ENCODE data around the gene PCMTD2. TPM values are rescaled to one million over a fixed set of nuclear protein-coding genes. Genes with fewer than 3 reads are reported as not detected.

The PCMTD2 gene
- total RNA-seq, 1 donor from 2014 or later: 36.5 TPM

GRCh38 chr20:64254571-64255360 lies 782 bp upstream of the PCMTD2 start:
- Histone ChIP-seq H3K27me3 (ENCODE audit: control insufficient read depth in 3 of 3, insufficient read depth in 3 of 3, low read length in 3 of 3) (peaks cover 0 to 9% (median 0%) of the 10 kb centered on the region in 3 donors), H3K9me3 (ENCODE audit: control insufficient read depth in 3 of 3, low read length in 3 of 3) (no peaks in the 10 kb centered on the region), H3K36me3 (ENCODE audit: control insufficient read depth in 3 of 3, insufficient read depth in 3 of 3, low read length in 3 of 3) (no peaks in the 10 kb centered on the region), H3K9ac (ENCODE audit: low read depth in 1 of 3, low read length in 3 of 3) (peak overlapping the region; percentile 86 to 93 (median 88)), H3K27ac (ENCODE audit: low read depth, low read length) (peak overlapping the region; percentile 76), H3K4me3 (ENCODE audit: low read length in 3 of 3) (peak overlapping the region; percentile 72 to 86 (median 80)), H3K4me1 (ENCODE audit: control insufficient read depth in 3 of 3, insufficient read depth in 3 of 3, low read length in 3 of 3) (peaks cover 21 to 27% (median 24%) of the 10 kb centered on the region in 3 donors)

GRCh38 chr20:64256282-64256935 lies 861 bp downstream of the PCMTD2 start:
- H3K36me3 ChIP-seq (ENCODE audit: control insufficient read depth in 3 of 3, insufficient read depth in 3 of 3, low read length in 3 of 3): peaks cover 0 to 5% (median 3%) of the 10 kb centered on the region in 3 donors
- peaks cover 0 to 6% (median 0%) of the 10 kb centered on the region in 3 donors for H3K27me3 ChIP-seq (ENCODE audit: control insufficient read depth in 3 of 3, insufficient read depth in 3 of 3, low read length in 3 of 3)
- H3K27ac ChIP-seq (ENCODE audit: low read depth, low read length): peak overlapping the region; percentile 76
- peaks cover 35 to 42% (median 39%) of the 10 kb centered on the region in 3 donors for H3K4me1 ChIP-seq (ENCODE audit: control insufficient read depth in 3 of 3, insufficient read depth in 3 of 3, low read length in 3 of 3)
- H3K9me3 ChIP-seq (ENCODE audit: control insufficient read depth in 3 of 3, low read length in 3 of 3): no peaks in the 10 kb centered on the region
- H3K9ac ChIP-seq (ENCODE audit: low read depth in 1 of 3, low read length in 3 of 3): peak overlapping the region; percentile 74 to 93 (median 89)
- peak overlapping the region; percentile 85 to 87 (median 86) for H3K4me3 ChIP-seq (ENCODE audit: low read length in 3 of 3)

- no peak overlapping the region for H3K27ac ChIP-seq (ENCODE audit: low read depth, low read length)
- H3K4me1 ChIP-seq (ENCODE audit: control insufficient read depth in 3 of 3, insufficient read depth in 3 of 3, low read length in 3 of 3): peaks cover 41 to 48% (median 45%) of the 10 kb centered on the region in 3 donors
- H3K9me3 ChIP-seq (ENCODE audit: control insufficient read depth in 3 of 3, low read length in 3 of 3): no peaks in the 10 kb centered on the region
- H3K36me3 ChIP-seq (ENCODE audit: control insufficient read depth in 3 of 3, insufficient read depth in 3 of 3, low read length in 3 of 3): peaks cover 0 to 5% (median 3%) of the 10 kb centered on the region in 3 donors
- peak overlapping the region; percentile 8 to 93 (median 22) for H3K9ac ChIP-seq (ENCODE audit: low read depth in 1 of 3, low read length in 3 of 3)
- peaks cover 0 to 6% (median 0%) of the 10 kb centered on the region in 3 donors for H3K27me3 ChIP-seq (ENCODE audit: control insufficient read depth in 3 of 3, insufficient read depth in 3 of 3, low read length in 3 of 3)
- peak overlapping the region; percentile 85 to 87 (median 86) for H3K4me3 ChIP-seq (ENCODE audit: low read length in 3 of 3)
Measured at GRCh38 chr20:64257107-64257757, 1.7 kb downstream of the PCMTD2 start.

- Histone ChIP-seq H3K9me3 (ENCODE audit: control insufficient read depth in 3 of 3, low read length in 3 of 3) (no peaks in the 10 kb centered on the region), H3K27ac (ENCODE audit: low read depth, low read length) (no peak overlapping the region), H3K36me3 (ENCODE audit: control insufficient read depth in 3 of 3, insufficient read depth in 3 of 3, low read length in 3 of 3) (peaks cover 0 to 5% (median 3%) of the 10 kb centered on the region in 3 donors), H3K9ac (ENCODE audit: low read depth in 1 of 3, low read length in 3 of 3) (no peak overlapping the region), H3K27me3 (ENCODE audit: control insufficient read depth in 3 of 3, insufficient read depth in 3 of 3, low read length in 3 of 3) (no peaks in the 10 kb centered on the region), H3K4me3 (ENCODE audit: low read length in 3 of 3) (no peak overlapping the region), H3K4me1 (ENCODE audit: control insufficient read depth in 3 of 3, insufficient read depth in 3 of 3, low read length in 3 of 3) (peaks cover 51 to 58% (median 54%) of the 10 kb centered on the region in 3 donors)
Measured at GRCh38 chr20:64258071-64258823, 2.7 kb downstream of the PCMTD2 start.

- no peak overlapping the region for H3K27ac ChIP-seq (ENCODE audit: low read depth, low read length)
- H3K9ac ChIP-seq (ENCODE audit: low read depth in 1 of 3, low read length in 3 of 3): no peak overlapping the region
- H3K36me3 ChIP-seq (ENCODE audit: control insufficient read depth in 3 of 3, insufficient read depth in 3 of 3, low read length in 3 of 3): peaks cover 0 to 8% (median 6%) of the 10 kb centered on the region in 3 donors
- no peak overlapping the region for H3K4me3 ChIP-seq (ENCODE audit: low read length in 3 of 3)
- no peaks in the 10 kb centered on the region for H3K9me3 ChIP-seq (ENCODE audit: control insufficient read depth in 3 of 3, low read length in 3 of 3)
- H3K4me1 ChIP-seq (ENCODE audit: control insufficient read depth in 3 of 3, insufficient read depth in 3 of 3, low read length in 3 of 3): peaks cover 63 to 72% (median 63%) of the 10 kb centered on the region in 3 donors
- no peaks in the 10 kb centered on the region for H3K27me3 ChIP-seq (ENCODE audit: control insufficient read depth in 3 of 3, insufficient read depth in 3 of 3, low read length in 3 of 3)
Measured at GRCh38 chr20:64260239-64260638, 4.7 kb downstream of the PCMTD2 start.

DNA sequence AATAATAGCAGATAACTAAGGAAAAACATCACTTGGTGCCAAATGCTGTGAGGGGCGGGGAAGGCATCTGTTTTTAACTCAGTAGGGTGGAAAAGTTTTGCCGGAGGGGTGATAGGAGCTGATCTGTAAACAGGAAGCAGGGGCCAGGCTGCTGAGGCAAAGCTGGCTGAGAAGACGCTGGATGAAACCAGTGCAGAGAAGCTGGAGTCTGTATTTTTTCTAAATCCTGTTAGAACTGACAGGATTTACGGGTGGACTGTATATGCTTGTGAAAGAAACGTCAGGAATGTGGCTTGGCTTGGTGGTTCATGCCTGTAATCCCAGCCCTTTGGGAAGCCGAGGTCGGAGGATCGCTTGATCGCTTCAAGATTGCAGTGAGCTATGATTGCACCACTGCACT lies 5.6 kb downstream of the PCMTD2 start:
- no peaks in the 10 kb centered on the region for H3K9me3 ChIP-seq (ENCODE audit: control insufficient read depth in 3 of 3, low read length in 3 of 3)
- peak overlapping the region; percentile 15 to 48 (median 16) for H3K4me3 ChIP-seq (ENCODE audit: low read length in 3 of 3)
- H3K4me1 ChIP-seq (ENCODE audit: control insufficient read depth in 3 of 3, insufficient read depth in 3 of 3, low read length in 3 of 3): peaks cover 67 to 74% (median 69%) of the 10 kb centered on the region in 3 donors

GRCh38 chr20:64264091-64264490 lies 8.5 kb downstream of the PCMTD2 start:
- H3K4me1 ChIP-seq (ENCODE audit: control insufficient read depth in 3 of 3, insufficient read depth in 3 of 3, low read length in 3 of 3): peaks cover 54 to 69% (median 69%) of the 10 kb centered on the region in 3 donors
- no peak overlapping the region for H3K9ac ChIP-seq (ENCODE audit: low read depth in 1 of 3, low read length in 3 of 3)
- H3K9me3 ChIP-seq (ENCODE audit: control insufficient read depth in 3 of 3, low read length in 3 of 3): no peaks in the 10 kb centered on the region
- no peak overlapping the region for H3K27ac ChIP-seq (ENCODE audit: low read depth, low read length)
- no peaks in the 10 kb centered on the region for H3K27me3 ChIP-seq (ENCODE audit: control insufficient read depth in 3 of 3, insufficient read depth in 3 of 3, low read length in 3 of 3)
- H3K36me3 ChIP-seq (ENCODE audit: control insufficient read depth in 3 of 3, insufficient read depth in 3 of 3, low read length in 3 of 3): peaks cover 3 to 16% (median 15%) of the 10 kb centered on the region in 3 donors
- no peak overlapping the region for H3K4me3 ChIP-seq (ENCODE audit: low read length in 3 of 3)

More for the DNA sequence above, 5.6 kb downstream of the PCMTD2 start:
- H3K36me3 ChIP-seq (ENCODE audit: control insufficient read depth in 3 of 3, insufficient read depth in 3 of 3, low read length in 3 of 3): peaks cover 0 to 9% (median 8%) of the 10 kb centered on the region in 3 donors
- peak overlapping the region; percentile 14 for H3K27ac ChIP-seq (ENCODE audit: low read depth, low read length)
- H3K27me3 ChIP-seq (ENCODE audit: control insufficient read depth in 3 of 3, insufficient read depth in 3 of 3, low read length in 3 of 3): no peaks in the 10 kb centered on the region
- peak overlapping the region; percentile 43 to 52 (median 48) for H3K9ac ChIP-seq (ENCODE audit: low read depth in 1 of 3, low read length in 3 of 3)

DNA sequence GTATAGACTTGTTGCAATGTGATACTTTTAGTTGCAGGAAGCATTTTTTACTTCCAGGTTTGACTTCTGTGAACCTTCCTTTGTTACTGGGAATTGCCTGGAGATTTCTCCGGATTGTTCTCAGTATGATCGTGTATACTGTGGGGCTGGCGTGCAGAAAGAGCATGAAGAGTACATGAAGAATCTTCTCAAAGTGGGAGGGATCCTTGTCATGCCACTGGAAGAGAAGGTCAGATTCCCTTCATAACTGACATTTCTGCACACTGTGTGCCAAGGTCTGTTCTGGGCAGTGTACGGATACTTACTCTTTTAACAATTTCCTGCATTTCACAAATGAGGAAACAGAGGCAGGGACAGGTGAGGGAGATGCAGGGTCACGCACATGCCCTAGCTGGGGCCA lies 9.7 kb downstream of the PCMTD2 start:
- no peak overlapping the region for H3K4me3 ChIP-seq (ENCODE audit: low read length in 3 of 3)
- H3K4me1 ChIP-seq (ENCODE audit: control insufficient read depth in 3 of 3, insufficient read depth in 3 of 3, low read length in 3 of 3): peaks cover 50 to 65% (median 65%) of the 10 kb centered on the region in 3 donors
- H3K36me3 ChIP-seq (ENCODE audit: control insufficient read depth in 3 of 3, insufficient read depth in 3 of 3, low read length in 3 of 3): peaks cover 7 to 21% (median 15%) of the 10 kb centered on the region in 3 donors
- no peaks in the 10 kb centered on the region for H3K27me3 ChIP-seq (ENCODE audit: control insufficient read depth in 3 of 3, insufficient read depth in 3 of 3, low read length in 3 of 3)
- no peak overlapping the region for H3K27ac ChIP-seq (ENCODE audit: low read depth, low read length)
- H3K9me3 ChIP-seq (ENCODE audit: control insufficient read depth in 3 of 3, low read length in 3 of 3): no peaks in the 10 kb centered on the region
- peak overlapping the region in 1 of 3 donors; percentile 41 for H3K9ac ChIP-seq (ENCODE audit: low read depth in 1 of 3, low read length in 3 of 3)

DNA sequence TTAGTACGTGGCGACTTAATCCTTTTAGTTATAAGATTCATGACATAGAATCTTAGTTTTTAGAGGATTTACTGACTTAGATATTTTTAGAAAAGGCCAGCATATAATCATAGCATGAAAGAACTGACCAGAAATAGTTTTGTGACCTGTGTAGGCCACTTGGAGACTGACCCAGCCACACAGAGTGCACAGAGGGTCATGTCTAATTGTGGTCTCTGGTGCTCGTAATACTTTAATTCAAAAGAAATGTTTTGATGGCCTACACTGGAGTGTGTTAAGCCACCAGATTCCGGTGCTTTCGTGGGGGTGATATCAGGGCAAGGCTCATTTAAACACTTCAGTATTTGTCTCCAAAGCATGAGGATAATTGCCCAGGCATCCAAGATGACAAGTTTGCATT lies 11.4 kb downstream of the PCMTD2 start:
- Histone ChIP-seq H3K36me3 (ENCODE audit: control insufficient read depth in 3 of 3, insufficient read depth in 3 of 3, low read length in 3 of 3) (peaks cover 12 to 25% (median 22%) of the 10 kb centered on the region in 3 donors), H3K4me1 (ENCODE audit: control insufficient read depth in 3 of 3, insufficient read depth in 3 of 3, low read length in 3 of 3) (peaks cover 33 to 51% (median 50%) of the 10 kb centered on the region in 3 donors)

More for the DNA sequence above, 11.4 kb downstream of the PCMTD2 start:
- peak overlapping the region; percentile 65 for H3K27ac ChIP-seq (ENCODE audit: low read depth, low read length)
- H3K9ac ChIP-seq (ENCODE audit: low read depth in 1 of 3, low read length in 3 of 3): peak overlapping the region; percentile 28 to 47 (median 40)
- H3K27me3 ChIP-seq (ENCODE audit: control insufficient read depth in 3 of 3, insufficient read depth in 3 of 3, low read length in 3 of 3): no peaks in the 10 kb centered on the region
- peak overlapping the region in 1 of 3 donors; percentile 14 for H3K4me3 ChIP-seq (ENCODE audit: low read length in 3 of 3)
- H3K9me3 ChIP-seq (ENCODE audit: control insufficient read depth in 3 of 3, low read length in 3 of 3): no peaks in the 10 kb centered on the region

All from skeletal muscle tissue (tissue), 4 donors.